HG02840 (cell line): Measurements from ENCODE around the gene PMVK.
"Not testable (repeated sequence)": the region's sequence is repeated elsewhere in the genome, so short reads cannot be mapped to it uniquely, and the experiment has no call there.

Experiments
- ATAC-seq: cut with Tn5 transposase; IDR thresholded peaks from one replicate; pipeline ENCODE4 v1.9.1; 2021; ENCODE audit warnings: mild to moderate bottlenecking, moderate library complexity, moderate number of reproducible peaks; ENCODE audit not compliant: unreplicated experiment, low FRiP score

Gene PMVK

DNA sequence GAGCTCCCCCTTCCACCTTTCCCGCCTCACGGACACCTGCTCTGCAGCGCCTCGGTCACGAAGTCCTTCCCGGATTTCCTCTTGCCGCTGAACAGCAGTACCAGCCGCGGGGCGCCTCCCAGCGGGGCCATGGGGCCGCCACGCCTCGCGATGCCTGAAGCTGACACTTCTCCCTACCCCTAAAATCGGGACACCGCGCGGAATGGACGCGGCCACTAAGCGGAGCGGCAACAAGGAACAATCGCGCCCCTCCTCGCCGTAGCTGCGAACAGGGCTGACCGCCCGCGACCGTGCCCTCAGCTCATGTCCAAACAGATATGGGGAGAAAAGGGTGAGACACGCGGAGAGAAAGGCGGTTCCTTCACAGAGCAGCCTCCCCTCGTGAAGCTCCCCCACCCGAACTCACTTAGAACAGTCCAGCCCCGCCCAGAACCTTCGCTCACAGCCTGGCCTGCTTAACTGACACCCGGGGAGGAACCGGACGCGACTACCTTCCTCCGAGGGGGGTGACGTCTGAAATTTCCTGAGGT is at the start of gene PMVK:
TSS of gene PMVK (minus strand) at position 165 of the 530 bp plus-strand sequence. CDS start at position 131, 34 bp downstream.
- ATAC-seq = peak; percentile 80

DNA sequence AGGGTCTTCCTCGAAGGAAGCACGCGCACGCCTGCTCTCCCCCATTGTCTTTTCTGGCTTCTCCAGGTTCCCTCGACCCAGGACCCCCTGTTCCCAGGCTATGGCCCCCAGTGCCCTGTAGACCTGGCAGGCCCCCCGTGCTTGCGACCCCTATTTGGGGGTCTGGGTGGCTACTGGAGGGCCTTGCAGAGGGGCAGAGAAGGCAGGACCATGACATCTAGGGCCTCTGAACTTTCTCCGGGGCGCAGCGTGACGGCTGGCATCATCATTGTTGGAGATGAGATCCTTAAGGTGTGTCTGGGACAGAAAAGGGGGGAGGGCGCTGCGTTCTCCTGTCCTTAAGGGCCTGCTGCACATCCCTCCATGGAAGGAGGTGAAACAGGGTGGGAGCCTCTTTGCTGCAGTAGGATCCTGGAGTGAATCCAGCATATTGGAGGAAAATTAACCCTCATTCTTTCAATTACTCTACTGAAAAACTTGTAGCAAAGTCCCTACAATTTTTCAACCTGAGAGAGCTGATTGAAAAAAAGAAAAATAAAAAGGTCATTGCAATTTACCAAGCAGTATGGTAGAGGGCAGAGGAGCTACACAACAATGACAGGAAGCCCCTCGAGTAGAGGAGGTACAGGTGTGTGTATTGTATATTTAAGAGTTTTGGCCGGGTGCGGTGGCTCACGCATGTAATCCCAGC is 47.4 kb upstream of the PMVK start:
- ATAC-seq = no peak

DNA sequence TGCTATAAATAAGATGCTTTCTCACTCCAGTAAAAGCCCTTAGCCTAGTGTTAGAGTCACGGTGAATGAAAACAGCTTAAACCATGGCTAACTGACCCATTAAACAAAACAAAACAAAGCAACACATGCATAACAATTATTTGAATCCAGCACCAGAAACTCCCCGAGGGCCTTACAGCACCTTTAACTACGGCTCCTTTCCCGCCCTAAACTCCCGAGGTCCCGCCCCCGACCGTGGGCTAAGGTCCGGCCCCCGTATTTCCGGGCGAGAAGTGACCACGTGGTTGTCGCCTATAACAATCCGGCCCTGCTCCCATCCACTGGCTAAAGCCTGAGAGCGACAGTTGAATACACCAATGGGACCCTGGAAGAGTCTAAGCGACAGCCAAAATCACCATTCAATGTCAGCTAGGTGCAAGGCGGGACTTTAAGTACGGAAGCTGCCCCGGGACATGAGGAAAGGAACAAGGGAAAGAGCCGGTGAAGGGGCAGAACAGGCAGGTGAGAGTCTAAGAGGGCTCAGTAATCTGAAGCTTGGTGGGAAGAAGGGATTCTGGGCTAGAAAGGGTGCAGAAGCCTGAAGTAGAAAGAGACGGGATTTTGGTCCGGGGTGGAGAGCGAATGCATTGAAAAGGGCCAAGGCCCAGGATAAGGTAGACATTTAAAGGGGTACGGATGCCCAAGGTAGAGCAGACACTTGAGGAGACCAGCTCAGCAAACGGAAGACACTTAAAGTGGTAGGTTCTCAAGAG is 46.6 kb upstream of the PMVK start, which contains the start of gene FLAD1:
TSS of gene FLAD1 (plus strand) at position 448 of the 752 bp plus-strand sequence. CDS start 351 bp downstream, outside the sequence.
- ATAC-seq = peak; percentile 99

DNA sequence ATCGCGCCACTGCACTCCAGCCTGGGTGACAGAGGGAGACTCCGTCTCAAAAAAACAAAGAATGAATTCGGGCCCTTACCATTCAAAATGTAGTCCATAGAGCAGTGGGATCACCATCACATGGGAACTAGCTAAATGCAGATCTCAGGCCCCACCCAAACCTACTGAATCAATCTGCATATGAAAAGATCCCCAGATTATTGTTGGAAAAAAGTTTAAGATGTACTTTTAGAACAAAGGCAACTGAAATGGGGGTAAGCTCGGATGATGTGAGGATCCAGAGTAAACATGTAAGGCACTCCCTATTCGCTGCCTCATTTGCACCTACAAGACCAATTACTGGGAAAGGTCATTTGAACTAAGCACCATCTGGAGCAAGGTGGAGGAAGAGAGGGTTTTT is 45.8 kb upstream of the PMVK start:
- ATAC-seq = no peak

DNA sequence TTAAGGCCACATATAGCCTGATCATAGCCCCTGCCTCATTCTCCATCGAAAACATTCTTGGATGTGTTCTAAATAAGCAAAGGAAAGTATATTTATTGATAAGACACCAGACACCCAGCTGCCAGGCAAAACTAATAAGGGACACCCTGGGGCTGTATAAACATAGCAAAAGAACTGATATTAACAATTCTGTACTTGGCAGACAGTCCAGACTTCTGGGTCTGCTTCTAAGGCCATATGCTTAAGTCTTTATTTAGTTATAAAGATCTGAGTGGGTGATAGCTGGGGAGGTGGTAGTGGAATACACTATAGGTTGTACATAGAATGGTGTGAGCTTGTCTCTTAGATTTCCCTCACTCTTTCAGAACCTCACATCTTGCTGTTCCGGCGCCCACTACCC is 41.8 kb upstream of the PMVK start:
- ATAC-seq = no peak

DNA sequence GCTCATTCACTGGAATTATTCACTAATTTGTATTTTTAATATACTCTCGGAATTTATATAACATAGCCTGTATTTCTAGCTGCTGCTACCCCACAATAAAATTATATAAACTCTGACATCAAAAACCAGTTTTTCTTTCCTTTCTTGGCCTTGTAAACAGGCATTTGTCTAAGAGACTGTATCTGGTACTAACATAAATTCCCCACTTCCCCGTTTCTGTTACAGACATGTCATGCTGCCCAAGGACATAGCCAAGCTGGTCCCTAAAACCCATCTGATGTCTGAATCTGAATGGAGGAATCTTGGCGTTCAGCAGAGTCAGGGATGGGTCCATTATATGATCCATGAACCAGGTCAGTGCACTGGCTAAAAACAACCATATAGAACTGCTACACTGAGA is 41.2 kb upstream of the PMVK start:
- ATAC-seq = not testable (repeated sequence)

DNA sequence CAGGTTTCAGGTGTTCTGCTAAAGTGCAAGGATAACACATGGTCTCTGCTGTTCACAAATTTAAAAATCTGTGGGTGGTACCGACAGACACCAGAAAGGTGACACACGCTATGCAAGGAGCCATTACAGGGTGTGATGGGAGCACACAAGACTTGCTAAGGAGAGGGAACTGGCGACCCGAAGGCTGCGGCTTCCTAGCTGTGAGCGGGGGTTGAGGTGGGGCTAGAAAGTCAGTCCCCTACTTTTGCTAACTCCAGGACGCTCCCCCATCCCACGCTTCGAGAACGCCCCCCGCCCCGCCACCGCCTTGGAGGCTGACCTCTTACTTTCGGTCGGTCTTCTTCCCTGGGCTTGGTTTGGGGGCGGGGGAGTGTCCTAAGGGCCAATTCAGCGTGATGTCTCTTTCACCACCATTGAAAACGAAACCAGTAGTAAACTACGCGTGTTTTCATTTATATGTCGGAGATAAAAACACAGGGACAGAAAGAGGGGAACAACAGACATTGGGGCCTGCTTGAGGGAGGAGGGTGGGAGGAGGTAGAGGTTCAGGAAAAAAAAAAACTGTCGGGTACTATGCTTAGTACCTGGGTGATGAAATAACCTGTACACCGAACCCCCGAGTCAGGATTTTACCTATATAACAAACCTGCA is 39.0 kb upstream of the PMVK start:
- no peak for ATAC-seq

DNA sequence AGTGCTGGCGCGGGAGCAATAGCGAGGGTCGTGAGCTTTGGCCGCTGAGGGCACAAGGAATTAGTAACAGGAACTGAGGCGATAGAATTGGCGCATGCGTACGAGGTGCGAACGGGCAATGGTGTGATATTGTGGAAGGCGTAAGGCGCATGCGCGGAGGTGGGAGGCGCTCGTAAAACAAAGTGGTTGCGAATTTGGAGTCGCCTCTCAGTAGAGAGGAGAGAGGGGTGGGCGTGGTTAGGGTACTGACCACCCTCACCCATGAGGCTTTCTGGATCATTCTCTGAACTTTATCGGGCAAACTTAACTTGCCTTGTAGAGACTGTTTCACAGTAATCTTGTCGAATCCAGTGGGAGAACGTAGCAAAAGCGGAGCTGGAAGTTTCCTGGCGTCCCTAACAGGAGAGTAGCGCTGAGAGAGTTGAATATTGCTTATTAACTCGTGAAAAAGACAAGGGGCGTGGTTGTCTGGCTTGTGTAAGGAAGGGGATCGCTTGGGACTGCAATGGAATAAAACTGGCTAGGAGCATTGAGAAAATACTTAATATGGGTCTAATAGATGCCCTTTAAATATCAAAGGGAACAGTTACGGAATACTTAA is 38.4 kb upstream of the PMVK start:
- ATAC-seq = peak; percentile 45

DNA sequence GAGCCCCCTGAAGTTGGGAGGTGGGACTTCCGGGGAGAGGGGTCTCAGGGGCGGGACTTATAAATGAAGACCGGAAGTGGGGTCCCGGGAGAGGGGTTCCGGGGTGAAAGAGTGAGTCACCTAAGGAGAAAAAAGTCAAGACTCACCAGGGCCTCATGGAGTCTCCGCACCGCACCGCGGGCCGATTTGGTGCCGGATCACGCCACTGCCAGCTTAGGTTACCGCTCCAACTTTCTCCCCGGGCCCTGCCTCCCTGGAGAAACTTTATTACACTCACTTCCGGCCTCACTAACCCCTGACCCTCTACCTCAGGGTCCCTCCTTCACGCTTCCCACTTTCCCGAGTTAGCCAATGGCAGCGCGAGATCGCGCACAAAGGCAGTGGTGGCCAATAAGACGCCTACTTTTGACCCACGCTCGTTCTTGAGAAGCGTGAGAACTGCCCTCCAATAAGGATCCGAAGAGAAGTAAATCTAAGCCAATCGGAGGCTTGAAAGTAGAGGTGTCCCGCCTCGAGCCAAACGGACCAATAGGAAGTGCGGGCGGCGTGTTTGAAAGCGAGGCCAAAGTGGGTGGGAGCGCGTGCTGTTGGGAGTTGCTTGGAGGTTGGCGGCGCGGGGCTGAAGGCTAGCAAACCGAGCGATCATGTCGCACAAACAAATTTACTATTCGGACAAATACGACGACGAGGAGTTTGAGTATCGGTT is 37.7 kb upstream of the PMVK start, which contains the start of gene CKS1B:
TSS of gene CKS1B (plus strand) at position 580 of the 706 bp plus-strand sequence. CDS start at position 645, 65 bp downstream.
- ATAC-seq = peak; percentile 81

DNA sequence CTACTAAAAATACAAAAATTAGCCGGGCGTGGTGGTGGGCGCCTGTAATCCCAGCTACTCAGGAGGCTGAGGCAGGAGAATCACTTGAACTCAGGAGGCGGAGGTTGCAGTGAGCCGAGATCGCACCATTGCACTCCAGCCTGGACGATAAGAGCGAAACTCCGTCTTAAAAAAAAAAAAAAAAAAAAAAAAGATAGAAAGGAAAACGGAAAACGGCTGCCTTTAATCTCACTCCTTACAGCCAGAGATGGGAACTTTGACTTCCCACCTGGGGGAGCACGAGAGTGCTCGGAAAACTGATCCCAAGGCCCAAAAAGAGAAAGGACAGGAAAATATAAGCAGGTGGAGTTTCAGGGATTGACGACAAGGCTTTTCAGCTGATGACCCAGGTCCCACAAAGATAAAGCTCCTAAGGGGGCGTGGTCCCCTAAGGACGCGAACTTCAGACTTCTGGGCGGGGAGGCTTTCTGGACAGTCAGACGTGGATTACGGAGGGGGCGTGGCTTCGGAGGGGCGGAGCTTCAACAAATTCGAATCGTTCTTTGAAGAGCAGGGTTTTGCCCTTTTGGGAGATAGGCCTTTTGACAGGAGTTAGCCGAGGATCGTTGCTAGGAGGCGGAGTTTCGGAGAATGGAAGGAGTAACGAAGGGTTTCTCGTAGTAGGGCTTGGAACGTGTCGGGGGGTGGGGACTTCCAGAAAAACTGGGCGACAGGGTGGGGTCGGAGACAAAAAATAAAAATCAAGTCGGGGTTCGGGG is 37.0 kb upstream of the PMVK start:
- ATAC-seq = peak; percentile 16

DNA sequence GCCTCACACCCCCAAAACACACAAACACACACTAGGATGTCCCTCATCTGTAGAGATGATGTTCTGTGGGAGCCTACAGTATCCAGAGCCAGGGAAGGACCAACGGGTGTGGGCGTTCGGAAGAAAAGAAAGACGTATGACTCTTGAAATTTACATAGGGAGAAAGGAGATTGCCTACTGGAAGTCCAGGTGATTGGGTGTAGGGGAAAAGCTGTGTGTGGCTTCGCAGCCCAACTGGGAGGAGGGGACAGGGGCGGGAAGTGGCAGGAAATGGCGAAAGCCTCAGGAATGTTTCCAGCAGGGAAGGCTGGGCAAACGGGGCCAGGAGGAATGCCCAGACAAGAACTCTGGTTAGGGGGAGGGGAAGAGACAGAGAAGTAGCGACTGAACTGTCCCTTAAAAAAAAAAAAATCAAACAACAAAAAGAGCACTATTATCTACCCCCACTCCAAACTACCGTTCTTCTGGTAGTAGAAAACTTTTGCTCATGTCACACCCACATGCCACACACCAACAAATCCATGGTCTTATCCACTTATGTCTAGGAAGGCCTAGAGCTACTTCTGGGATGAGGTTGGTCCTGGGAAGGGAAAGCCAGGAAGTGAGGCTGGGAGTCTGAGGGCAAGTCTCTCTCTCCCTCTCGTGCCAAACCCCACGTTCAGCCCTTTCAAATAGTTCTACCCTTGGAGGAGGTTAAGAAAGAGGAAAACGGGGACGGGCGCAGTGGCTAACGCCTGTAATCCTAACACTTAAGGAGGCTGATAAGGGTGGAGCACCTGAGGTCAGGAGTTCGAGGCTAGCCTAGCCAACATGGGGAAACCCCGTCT is 36.2 kb upstream of the PMVK start:
- no peak for ATAC-seq

DNA sequence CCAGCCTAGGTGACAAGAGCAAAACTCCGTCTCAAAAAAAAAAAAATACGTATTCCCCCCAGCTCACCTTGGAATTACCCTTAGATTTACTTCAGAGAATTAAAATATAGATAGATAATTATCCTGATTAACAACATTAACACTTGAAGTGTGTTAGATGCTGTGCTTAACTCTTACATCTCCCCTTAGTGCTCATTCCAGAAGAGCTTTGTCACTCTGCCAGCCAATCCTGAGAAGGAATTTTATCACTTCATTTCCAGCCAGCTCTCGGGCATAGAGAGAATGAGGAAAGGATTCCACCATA is 35.6 kb upstream of the PMVK start:
- ATAC-seq = no peak

DNA sequence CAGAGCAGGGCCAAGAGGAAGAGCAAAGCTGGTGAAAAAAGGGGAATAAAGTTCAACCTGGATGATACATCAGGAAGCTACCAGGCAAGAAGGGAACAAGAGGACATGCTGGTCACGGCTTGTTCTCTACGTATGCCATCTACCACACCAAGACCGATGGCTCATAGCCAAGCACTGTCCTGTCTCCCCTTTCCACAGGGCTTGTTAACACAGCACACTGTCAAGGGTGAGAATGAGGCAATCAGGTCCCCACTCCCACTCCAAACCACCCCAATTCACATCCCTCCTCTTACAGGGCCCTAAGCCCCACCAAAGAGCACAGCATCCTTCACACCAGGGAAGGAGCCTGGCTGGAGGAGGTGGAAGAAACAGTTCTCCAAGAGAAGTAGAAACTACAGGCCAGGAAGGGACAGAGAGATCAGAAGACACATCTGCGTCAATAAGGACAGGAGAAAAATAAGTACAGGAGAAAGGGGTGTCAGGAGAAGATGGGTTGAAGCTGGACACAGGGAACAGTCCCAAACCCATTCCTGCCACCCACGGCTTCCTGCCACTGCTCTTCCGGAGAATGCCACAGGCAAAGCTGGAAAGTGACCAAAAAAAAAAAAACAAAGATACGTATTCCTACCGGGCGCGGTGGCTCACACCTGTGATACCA is 35.0 kb upstream of the PMVK start:
- ATAC-seq = no peak

DNA sequence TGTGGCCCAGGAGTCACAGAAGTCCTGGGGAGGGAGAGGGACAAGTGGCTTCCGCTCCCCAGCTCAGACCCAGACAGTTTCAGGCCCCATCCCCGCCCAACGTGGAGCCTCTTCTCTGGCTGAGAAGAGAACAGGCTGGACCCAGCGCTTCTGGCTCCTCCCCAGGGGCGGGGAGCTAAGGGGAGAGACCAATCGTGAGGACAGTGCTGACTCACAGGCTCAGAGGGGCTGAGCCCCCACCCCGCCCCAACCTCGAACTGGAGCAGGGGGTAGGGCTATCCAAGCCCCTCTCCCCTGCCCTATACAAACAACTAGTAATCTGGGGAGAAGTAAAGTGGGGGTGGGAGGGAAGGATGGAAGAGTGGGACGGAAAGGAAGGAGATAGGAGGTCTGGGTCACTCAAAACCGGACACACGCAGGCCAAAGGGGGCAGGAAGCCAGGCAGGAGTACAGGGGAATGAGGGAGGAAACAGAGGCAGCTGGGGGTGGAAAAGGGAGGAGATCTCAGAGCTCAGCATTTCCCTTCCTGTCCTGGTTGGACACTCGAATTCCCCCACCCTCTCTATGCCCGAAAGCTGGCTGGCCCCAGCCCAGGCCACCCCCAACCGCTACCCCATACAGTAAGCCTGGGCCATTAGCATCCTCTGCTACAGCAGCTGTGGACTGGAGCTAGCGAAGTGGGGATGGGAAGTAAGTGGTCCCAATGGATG is 34.3 kb upstream of the PMVK start, which contains the start of gene SHC1:
TSS of gene SHC1 (minus strand) at position 117 of the 710 bp plus-strand sequence. CDS start 221 bp downstream, outside the sequence.
- ATAC-seq = no peak

DNA sequence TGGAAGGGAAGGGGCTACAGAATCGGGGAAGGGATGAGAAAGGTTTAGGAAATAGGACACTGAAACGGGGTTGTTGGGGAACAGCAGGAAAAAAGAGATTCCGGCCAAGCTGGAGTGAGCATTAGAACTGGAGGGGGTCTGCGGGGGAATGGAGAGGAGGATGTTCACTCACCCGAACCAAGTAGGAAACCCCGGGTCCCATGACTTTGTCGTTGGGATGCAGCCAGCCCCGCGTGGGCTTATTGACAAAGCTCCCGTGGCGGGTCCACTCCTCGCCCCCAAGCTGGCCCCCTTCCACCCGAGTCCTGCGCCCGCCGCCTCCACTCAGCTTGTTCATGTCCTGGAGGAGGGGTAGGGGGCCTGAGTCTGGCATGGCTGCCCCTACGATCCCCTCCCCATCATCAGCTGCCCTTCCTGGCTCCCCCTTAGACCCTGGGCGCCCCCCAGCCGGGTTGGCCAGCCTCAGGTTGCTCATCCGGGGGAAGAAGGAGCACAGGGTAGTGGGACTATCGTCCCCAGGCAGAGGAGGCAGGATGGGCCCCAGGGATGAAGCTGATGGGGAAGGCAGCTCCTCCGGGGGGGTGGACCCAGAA is 33.4 kb upstream of the PMVK start:
- no peak for ATAC-seq

DNA sequence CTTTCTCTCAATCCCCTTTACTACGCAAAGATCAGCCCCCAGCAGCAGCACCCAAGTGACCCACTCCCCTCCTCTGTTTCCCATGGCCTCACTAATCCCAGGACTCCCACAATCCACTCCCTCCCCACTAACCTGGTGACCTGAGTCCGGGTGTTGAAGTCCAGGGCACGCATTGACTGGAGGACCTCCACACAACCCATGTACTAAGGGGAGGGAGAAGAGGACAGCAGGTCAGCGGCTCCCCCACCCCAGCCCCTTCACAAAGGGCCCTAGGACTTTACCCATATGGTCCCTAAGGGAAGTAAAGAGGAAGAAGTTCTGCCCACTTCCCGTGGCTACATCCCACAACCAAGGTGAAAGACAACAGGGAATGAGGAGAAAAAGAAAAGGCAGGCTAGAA is 32.7 kb upstream of the PMVK start:
- ATAC-seq = no peak

DNA sequence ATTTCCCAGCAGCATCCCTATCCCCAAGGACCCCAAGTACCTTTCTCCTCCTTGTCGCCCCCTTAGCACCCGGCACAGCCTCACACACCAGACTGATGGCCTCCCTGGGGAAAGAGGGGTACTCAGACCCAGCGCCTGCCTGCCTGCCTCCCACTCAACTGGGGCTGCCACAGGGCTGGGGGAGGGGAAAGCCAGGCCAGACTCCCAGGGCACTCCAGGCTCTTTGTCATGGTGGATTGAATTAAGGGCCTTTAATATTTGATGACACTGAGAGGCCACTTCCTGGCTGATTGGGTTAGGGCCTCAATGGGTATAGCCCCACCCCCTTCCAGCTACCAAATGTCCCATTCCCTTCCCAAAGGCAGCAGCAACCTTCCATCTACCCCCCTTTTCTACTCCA is 32.2 kb upstream of the PMVK start:
- ATAC-seq = no peak
